ENCODE data around the gene COL13A1.

DNA sequence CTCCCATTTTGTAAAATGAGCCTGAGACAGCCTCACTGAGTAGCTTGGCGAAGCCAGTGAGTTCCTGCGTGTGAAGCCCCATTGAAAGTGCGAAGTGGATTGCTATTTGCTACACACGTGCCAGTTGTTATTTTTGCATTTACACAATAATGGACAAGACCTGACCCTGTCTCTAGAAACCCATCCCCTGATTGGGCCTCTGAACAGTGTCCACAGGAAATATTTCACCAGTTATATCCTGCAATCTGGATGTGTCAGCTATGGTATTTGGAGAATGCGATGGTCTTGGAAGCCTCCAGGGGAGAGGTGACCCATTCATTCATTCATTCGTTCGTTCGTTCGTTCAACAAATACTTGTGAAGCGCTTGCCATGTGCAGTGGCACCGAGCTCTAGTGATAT lies 37.1 kb downstream of the COL13A1 start:
- TF ChIP-seq, protein P1, sequence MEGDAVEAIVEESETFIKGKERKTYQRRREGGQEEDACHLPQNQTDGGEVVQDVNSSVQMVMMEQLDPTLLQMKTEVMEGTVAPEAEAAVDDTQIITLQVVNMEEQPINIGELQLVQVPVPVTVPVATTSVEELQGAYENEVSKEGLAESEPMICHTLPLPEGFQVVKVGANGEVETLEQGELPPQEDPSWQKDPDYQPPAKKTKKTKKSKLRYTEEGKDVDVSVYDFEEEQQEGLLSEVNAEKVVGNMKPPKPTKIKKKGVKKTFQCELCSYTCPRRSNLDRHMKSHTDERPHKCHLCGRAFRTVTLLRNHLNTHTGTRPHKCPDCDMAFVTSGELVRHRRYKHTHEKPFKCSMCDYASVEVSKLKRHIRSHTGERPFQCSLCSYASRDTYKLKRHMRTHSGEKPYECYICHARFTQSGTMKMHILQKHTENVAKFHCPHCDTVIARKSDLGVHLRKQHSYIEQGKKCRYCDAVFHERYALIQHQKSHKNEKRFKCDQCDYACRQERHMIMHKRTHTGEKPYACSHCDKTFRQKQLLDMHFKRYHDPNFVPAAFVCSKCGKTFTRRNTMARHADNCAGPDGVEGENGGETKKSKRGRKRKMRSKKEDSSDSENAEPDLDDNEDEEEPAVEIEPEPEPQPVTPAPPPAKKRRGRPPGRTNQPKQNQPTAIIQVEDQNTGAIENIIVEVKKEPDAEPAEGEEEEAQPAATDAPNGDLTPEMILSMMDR (IDR thresholded peaks at IDR 0.05; ENCODE audit: low read depth, low read length, missing input control) = no peak
- no peak for TF ChIP-seq TAF1 (conservative IDR thresholded peaks at IDR 0.05)
- TF ChIP-seq, protein P2, sequence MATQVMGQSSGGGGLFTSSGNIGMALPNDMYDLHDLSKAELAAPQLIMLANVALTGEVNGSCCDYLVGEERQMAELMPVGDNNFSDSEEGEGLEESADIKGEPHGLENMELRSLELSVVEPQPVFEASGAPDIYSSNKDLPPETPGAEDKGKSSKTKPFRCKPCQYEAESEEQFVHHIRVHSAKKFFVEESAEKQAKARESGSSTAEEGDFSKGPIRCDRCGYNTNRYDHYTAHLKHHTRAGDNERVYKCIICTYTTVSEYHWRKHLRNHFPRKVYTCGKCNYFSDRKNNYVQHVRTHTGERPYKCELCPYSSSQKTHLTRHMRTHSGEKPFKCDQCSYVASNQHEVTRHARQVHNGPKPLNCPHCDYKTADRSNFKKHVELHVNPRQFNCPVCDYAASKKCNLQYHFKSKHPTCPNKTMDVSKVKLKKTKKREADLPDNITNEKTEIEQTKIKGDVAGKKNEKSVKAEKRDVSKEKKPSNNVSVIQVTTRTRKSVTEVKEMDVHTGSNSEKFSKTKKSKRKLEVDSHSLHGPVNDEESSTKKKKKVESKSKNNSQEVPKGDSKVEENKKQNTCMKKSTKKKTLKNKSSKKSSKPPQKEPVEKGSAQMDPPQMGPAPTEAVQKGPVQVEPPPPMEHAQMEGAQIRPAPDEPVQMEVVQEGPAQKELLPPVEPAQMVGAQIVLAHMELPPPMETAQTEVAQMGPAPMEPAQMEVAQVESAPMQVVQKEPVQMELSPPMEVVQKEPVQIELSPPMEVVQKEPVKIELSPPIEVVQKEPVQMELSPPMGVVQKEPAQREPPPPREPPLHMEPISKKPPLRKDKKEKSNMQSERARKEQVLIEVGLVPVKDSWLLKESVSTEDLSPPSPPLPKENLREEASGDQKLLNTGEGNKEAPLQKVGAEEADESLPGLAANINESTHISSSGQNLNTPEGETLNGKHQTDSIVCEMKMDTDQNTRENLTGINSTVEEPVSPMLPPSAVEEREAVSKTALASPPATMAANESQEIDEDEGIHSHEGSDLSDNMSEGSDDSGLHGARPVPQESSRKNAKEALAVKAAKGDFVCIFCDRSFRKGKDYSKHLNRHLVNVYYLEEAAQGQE (IDR thresholded peaks at IDR 0.05) = no peak
- TF ChIP-seq SP1 (IDR thresholded peaks at IDR 0.05) = no peak
- no peak for TF ChIP-seq ZBTB33 (IDR thresholded peaks at IDR 0.05)
